ENCODE measurements around the gene STAU1.

DNA sequence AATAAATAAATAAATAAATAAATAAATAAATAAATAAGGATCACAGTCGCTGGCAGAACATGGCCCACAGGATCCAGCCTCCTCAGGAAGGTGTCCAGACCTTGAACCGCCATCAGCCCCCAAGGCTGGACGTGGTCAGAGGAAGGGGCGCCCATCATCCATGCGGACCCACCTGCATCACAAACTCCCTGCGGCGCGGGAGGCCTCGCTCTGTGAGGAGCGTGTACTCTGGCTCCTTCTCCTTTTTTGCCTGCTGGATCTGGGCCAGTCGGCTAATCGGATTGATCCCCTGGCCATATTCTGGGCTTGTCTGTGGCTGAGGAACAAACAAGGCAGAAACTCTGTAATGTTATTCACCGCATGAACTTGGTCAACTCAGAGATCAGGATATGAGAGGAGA, 65.2 kb downstream of the STAU1 start:
- TF ChIP-seq, protein P1, sequence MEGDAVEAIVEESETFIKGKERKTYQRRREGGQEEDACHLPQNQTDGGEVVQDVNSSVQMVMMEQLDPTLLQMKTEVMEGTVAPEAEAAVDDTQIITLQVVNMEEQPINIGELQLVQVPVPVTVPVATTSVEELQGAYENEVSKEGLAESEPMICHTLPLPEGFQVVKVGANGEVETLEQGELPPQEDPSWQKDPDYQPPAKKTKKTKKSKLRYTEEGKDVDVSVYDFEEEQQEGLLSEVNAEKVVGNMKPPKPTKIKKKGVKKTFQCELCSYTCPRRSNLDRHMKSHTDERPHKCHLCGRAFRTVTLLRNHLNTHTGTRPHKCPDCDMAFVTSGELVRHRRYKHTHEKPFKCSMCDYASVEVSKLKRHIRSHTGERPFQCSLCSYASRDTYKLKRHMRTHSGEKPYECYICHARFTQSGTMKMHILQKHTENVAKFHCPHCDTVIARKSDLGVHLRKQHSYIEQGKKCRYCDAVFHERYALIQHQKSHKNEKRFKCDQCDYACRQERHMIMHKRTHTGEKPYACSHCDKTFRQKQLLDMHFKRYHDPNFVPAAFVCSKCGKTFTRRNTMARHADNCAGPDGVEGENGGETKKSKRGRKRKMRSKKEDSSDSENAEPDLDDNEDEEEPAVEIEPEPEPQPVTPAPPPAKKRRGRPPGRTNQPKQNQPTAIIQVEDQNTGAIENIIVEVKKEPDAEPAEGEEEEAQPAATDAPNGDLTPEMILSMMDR (IDR thresholded peaks at IDR 0.05): no peak
- no peak for TF ChIP-seq ZFX (IDR thresholded peaks at IDR 0.05; ENCODE audit: borderline replicate concordance)

Data from 22Rv1 (cell line).